Muscle of leg (tissue), 16 donors: ENCODE data around the gene CST2. TPM values are rescaled to one million over a fixed set of nuclear protein-coding genes. Genes with fewer than 3 reads are reported as not detected.
A peak's percentile ranks its signal among the peaks of the same experiment; 100 is the strongest.
"Not testable (repeated sequence)": the region's sequence is repeated elsewhere in the genome, so short reads cannot be mapped to it uniquely, and the experiment has no call there.

Experiments
- DNase-seq: peaks from one replicate; pipeline ENCODE4 v3.0.0; 2013
- H3K27ac ChIP-seq: one replicate; pipeline ENCODE4 v1.5.1; 2013; ENCODE audit warnings: mild to moderate bottlenecking, low read length, control low read depth
- H3K27me3 ChIP-seq: one replicate; pipeline ENCODE4 v1.6.1; 2013; ENCODE audit warnings: low read length; ENCODE audit not compliant: control insufficient read depth, insufficient read depth
- H3K36me3 ChIP-seq: one replicate; pipeline ENCODE4 v1.6.1; 2013; ENCODE audit warnings: low read length; ENCODE audit not compliant: control insufficient read depth, insufficient read depth
- H3K4me1 ChIP-seq: one replicate; pipeline ENCODE4 v1.6.1; 2013; ENCODE audit warnings: low read length; ENCODE audit not compliant: control insufficient read depth, insufficient read depth
- H3K4me3 ChIP-seq: one replicate; pipeline ENCODE4 v1.5.1; 2013; ENCODE audit warnings: low read length, control low read depth
- H3K9me3 ChIP-seq: replicated peaks from 2 replicates; pipeline ENCODE4 v1.6.1; 2013; ENCODE audit warnings: low read depth, low read length; ENCODE audit not compliant: control insufficient read depth
- WGBS: methylation state at CpG from one replicate; pipeline ENCODE4 v1.1.5; 2013; ENCODE audit warnings: missing lambda C conversion rate; ENCODE audit not compliant: insufficient coverage; 5-methylcytosine and 5-hydroxymethylcytosine counted together
- long read RNA-seq, 11 donors: transcript quantifications; one replicate each; lab custom pipeline, GENCODE V29; 2026
- polyA plus RNA-seq, 8 donors: library from polyadenylated mRNA; unstranded; fragments of 120-200 nt; gene quantifications; one replicate each; pipeline versions ENCODE4 v1.2.1 to v1.2.3, GENCODE V29; 2013; ENCODE audit warnings: inconsistent platforms in 1 of 8, low replicate concordance in 1 of 8; ENCODE audit not compliant: insufficient read length in 8 of 8, insufficient read depth in 1 of 8
- total RNA-seq: library from RNA; stranded (reverse); fragments of 120-200 nt; gene quantifications from one replicate; pipeline ENCODE4 v1.2.4, GENCODE V29; 2013

Gene CST2
- total RNA-seq: not detected
- polyA plus RNA-seq: not detected
- long read RNA-seq, donor 1: 0 reads
- long read RNA-seq, donor 2: 0 reads
- long read RNA-seq, donor 3: 0 reads
- long read RNA-seq, donor 4: 0 reads
- long read RNA-seq, donor 5: 0 reads
- long read RNA-seq, donor 6: 0 reads
- long read RNA-seq, donor 7, partial matches to known transcripts: 0 of 1 reads
- long read RNA-seq, donor 7, other reads (novel, unspliced or antisense): 0 of 1 reads
- long read RNA-seq, donor 8: 0 reads
- long read RNA-seq, donor 9: 0 reads
- long read RNA-seq, donor 10: 0 reads
- long read RNA-seq, donor 11: 0 reads

GRCh38 chr20:23826541-23827021 is at the start of gene CST2:
Gene CST2 (minus strand): TSS chr20:23826729. CDS start chr20:23826660, 69 bp downstream.
- Histone ChIP-seq H3K27ac (no peak within 1 kb of the TSS), H3K36me3 (no peaks in the 10 kb centered on the region), H3K27me3 (no peaks in the 10 kb centered on the region), H3K9me3 (no peaks in the 10 kb centered on the region), H3K4me3 (no peak within 1 kb of the TSS), H3K4me1 (peaks cover 5% of the 10 kb centered on the region)
- no peak for DNase-seq
- WGBS: 15% methylated on average over 2 of the region's 4 CpGs

GRCh38 chr20:23875606-23876237 is 49.2 kb upstream of the CST2 start:
- H3K4me3 ChIP-seq: no peak overlapping the region
- no CpG with 5 or more reads among the region's 6 CpGs for WGBS
- peaks cover 2% of the 10 kb centered on the region for H3K27me3 ChIP-seq
- H3K36me3 ChIP-seq: no peaks in the 10 kb centered on the region
- H3K9me3 ChIP-seq: no peaks in the 10 kb centered on the region
- no peak overlapping the region for H3K27ac ChIP-seq
- no peak for DNase-seq
- H3K4me1 ChIP-seq: no peaks in the 10 kb centered on the region

GRCh38 chr20:23874747-23875146 is 48.2 kb upstream of the CST2 start:
- 45% methylated on average over 2 of the region's 5 CpGs for WGBS
- no peaks in the 10 kb centered on the region for H3K9me3 ChIP-seq
- H3K36me3 ChIP-seq: no peaks in the 10 kb centered on the region
- no peak overlapping the region for H3K4me3 ChIP-seq
- no peak overlapping the region for H3K27ac ChIP-seq
- DNase-seq: peak; percentile 40
- H3K27me3 ChIP-seq: peaks cover 6% of the 10 kb centered on the region
- H3K4me1 ChIP-seq: no peaks in the 10 kb centered on the region

GRCh38 chr20:23873370-23874015 is 47.0 kb upstream of the CST2 start:
- WGBS: 50% methylated on average over 1 of the region's 3 CpGs
- Histone ChIP-seq H3K9me3 (no peaks in the 10 kb centered on the region), H3K4me3 (no peak overlapping the region), H3K4me1 (no peaks in the 10 kb centered on the region), H3K27ac (no peak overlapping the region), H3K36me3 (no peaks in the 10 kb centered on the region), H3K27me3 (peaks cover 6% of the 10 kb centered on the region)
- no peak for DNase-seq

GRCh38 chr20:23872065-23872464 is 45.5 kb upstream of the CST2 start:
- no peak for DNase-seq
- Histone ChIP-seq H3K9me3 (no peaks in the 10 kb centered on the region), H3K27ac (no peak overlapping the region), H3K36me3 (no peaks in the 10 kb centered on the region), H3K27me3 (peaks cover 9% of the 10 kb centered on the region), H3K4me3 (no peak overlapping the region), H3K4me1 (no peaks in the 10 kb centered on the region)
- WGBS: no CpG with 5 or more reads among the region's 1 CpG

GRCh38 chr20:23870461-23870860 is 43.9 kb upstream of the CST2 start:
- H3K36me3 ChIP-seq: no peaks in the 10 kb centered on the region
- H3K27me3 ChIP-seq: peaks cover 11% of the 10 kb centered on the region
- DNase-seq: no peak
- 17% methylated on average over 2 of the region's 4 CpGs for WGBS
- no peaks in the 10 kb centered on the region for H3K9me3 ChIP-seq
- no peaks in the 10 kb centered on the region for H3K4me1 ChIP-seq
- no peak overlapping the region for H3K4me3 ChIP-seq
- H3K27ac ChIP-seq: no peak overlapping the region

GRCh38 chr20:23869520-23869919 is 43.0 kb upstream of the CST2 start:
- Histone ChIP-seq H3K27me3 (peaks cover 11% of the 10 kb centered on the region), H3K4me3 (no peak overlapping the region), H3K9me3 (no peaks in the 10 kb centered on the region), H3K27ac (no peak overlapping the region), H3K4me1 (no peaks in the 10 kb centered on the region), H3K36me3 (no peaks in the 10 kb centered on the region)
- 70% methylated on average over 2 of the region's 2 CpGs for WGBS
- peak; percentile 6 for DNase-seq

- no peaks in the 10 kb centered on the region for H3K36me3 ChIP-seq
- no peak for DNase-seq
- peaks cover 11% of the 10 kb centered on the region for H3K27me3 ChIP-seq
- 4% methylated on average over 3 of the region's 5 CpGs for WGBS
- no peaks in the 10 kb centered on the region for H3K9me3 ChIP-seq
- H3K27ac ChIP-seq: no peak overlapping the region
- no peak overlapping the region for H3K4me3 ChIP-seq
- H3K4me1 ChIP-seq: no peaks in the 10 kb centered on the region
Measured at GRCh38 chr20:23868321-23868720, 41.8 kb upstream of the CST2 start.

- Histone ChIP-seq H3K27ac (no peak overlapping the region), H3K4me3 (no peak overlapping the region), H3K27me3 (peaks cover 10% of the 10 kb centered on the region), H3K9me3 (no peaks in the 10 kb centered on the region), H3K36me3 (no peaks in the 10 kb centered on the region), H3K4me1 (no peaks in the 10 kb centered on the region)
- 49% methylated on average over 5 of the region's 9 CpGs for WGBS
- no peak for DNase-seq
Measured at GRCh38 chr20:23867152-23867776, 40.7 kb upstream of the CST2 start.

GRCh38 chr20:23860771-23861170 is 34.2 kb upstream of the CST2 start:
- not testable (repeated sequence) for H3K27me3 ChIP-seq, H3K9me3 ChIP-seq, DNase-seq, H3K27ac ChIP-seq, H3K4me1 ChIP-seq, H3K4me3 ChIP-seq, H3K36me3 ChIP-seq
- 80% methylated on average over 1 of the region's 10 CpGs for WGBS
